BE2C (cell line): ENCODE measurements around the gene METTL14.

ENCODE experiments used
- DNase-seq: peaks from one replicate; pipeline ENCODE4 v3.0.0-alpha.2; 2020
- H3K27me3 ChIP-seq: fragments of 250-450 bp; sonication (Bioruptor Pico); 2 replicates; pipeline ENCODE4 v1.5.1; 2020; ENCODE audit warnings: mild to moderate bottlenecking
- H3K36me3 ChIP-seq: fragments of 250-450 bp; sonication (Bioruptor Pico); 2 replicates; pipeline ENCODE4 v1.5.1; 2020; ENCODE audit warnings: mild to moderate bottlenecking
- H3K4me1 ChIP-seq: fragments of 250-450 bp; sonication (Bioruptor Pico); 2 replicates; pipeline ENCODE4 v1.5.1; 2020
- H3K4me3 ChIP-seq: 2 replicates; pipeline ENCODE4 v1.5.1; 2011; ENCODE audit warnings: low read depth, low read length
- H3K9me3 ChIP-seq: fragments of 250-450 bp; sonication (Bioruptor Pico); 2 replicates; pipeline ENCODE4 v1.5.1; 2020
- CTCF ChIP-seq: IDR thresholded peaks from 2 replicates; pipeline ENCODE4 v1.5.1; 2012; ENCODE audit warnings: mild to moderate bottlenecking, low read depth, low read length

The METTL14 gene

GRCh38 chr4:118762730-118763477 is 77.7 kb downstream of the METTL14 start:
- H3K9me3 ChIP-seq = no peaks in the 10 kb centered on the region
- no peak for DNase-seq
- no peak overlapping the region for H3K4me3 ChIP-seq
- H3K27me3 ChIP-seq = no peaks in the 10 kb centered on the region
- H3K4me1 ChIP-seq = peaks cover 63% of the 10 kb centered on the region
- peaks cover 44% of the 10 kb centered on the region for H3K36me3 ChIP-seq
- TF ChIP-seq CTCF = no peak
